Activated CD4-positive, alpha-beta T cell treated with anti-CD3 and anti-CD28 coated beads, Interleukin-2, amount 50 U/mL, for 48 hours (primary cell): ENCODE data around the gene SETD6.
"Not testable (repeated sequence)": the region's sequence is repeated elsewhere in the genome, so short reads cannot be mapped to it uniquely, and the experiment has no call there.

Experiments
- DNase-seq, 2 experiments: peaks; one replicate each; pipeline ENCODE4 v3.0.0-alpha.2; 2020

SETD6 gene

GRCh38 chr16:58515125-58515870 lies at the start of gene SETD6:
SETD6 (plus strand) TSS chr16:58515517; CDS start chr16:58515538, 21 bp downstream.
- DNase-seq, result peak; percentile 84 to 85

GRCh38 chr16:58465817-58466216 lies 49.5 kb upstream of the SETD6 start:
- DNase-seq, result no peak

- no peak for DNase-seq
Observed at GRCh38 chr16:58466396-58466795, 48.9 kb upstream of the SETD6 start.

- no peak for DNase-seq
Observed at GRCh38 chr16:58467905-58468304, 47.4 kb upstream of the SETD6 start.

GRCh38 chr16:58471209-58471975 lies 43.9 kb upstream of the SETD6 start:
- DNase-seq, result no peak

GRCh38 chr16:58472266-58472665 lies 43.1 kb upstream of the SETD6 start:
- DNase-seq, result no peak

GRCh38 chr16:58472827-58473226 lies 42.5 kb upstream of the SETD6 start:
- no peak for DNase-seq

GRCh38 chr16:58474296-58474695 lies 41.0 kb upstream of the SETD6 start:
- no peak for DNase-seq

- DNase-seq, result no peak
Observed at GRCh38 chr16:58475091-58475619, 40.2 kb upstream of the SETD6 start.

GRCh38 chr16:58476791-58477190 lies 38.5 kb upstream of the SETD6 start:
- no peak for DNase-seq

GRCh38 chr16:58478427-58478826 lies 36.9 kb upstream of the SETD6 start:
- no peak for DNase-seq

- DNase-seq, result no peak
Observed at GRCh38 chr16:58481226-58481869, 34.0 kb upstream of the SETD6 start.

GRCh38 chr16:58481931-58482330 lies 33.4 kb upstream of the SETD6 start:
- DNase-seq, result no peak

GRCh38 chr16:58485184-58485887 lies 30.0 kb upstream of the SETD6 start:
- no peak for DNase-seq

GRCh38 chr16:58487566-58488351 lies 27.6 kb upstream of the SETD6 start:
- peak; percentile 73 to 76 for DNase-seq

GRCh38 chr16:58488531-58488930 lies 26.8 kb upstream of the SETD6 start:
- DNase-seq, result no peak

- no peak for DNase-seq
Observed at GRCh38 chr16:58490065-58490464, 25.3 kb upstream of the SETD6 start.

- not testable (repeated sequence) for DNase-seq
Observed at GRCh38 chr16:58490539-58490938, 24.8 kb upstream of the SETD6 start.

GRCh38 chr16:58492066-58492465 lies 23.3 kb upstream of the SETD6 start:
- DNase-seq, result no peak

- DNase-seq, result no peak
Observed at GRCh38 chr16:58492735-58493134, 22.6 kb upstream of the SETD6 start.

- no peak for DNase-seq
Observed at GRCh38 chr16:58493756-58494431, 21.4 kb upstream of the SETD6 start.
